ENCODE measurements around the gene RCOR3.
"Not testable (repeated sequence)": the region's sequence is repeated elsewhere in the genome, so short reads cannot be mapped to it uniquely, and the experiment has no call there.

Gene RCOR3

DNA sequence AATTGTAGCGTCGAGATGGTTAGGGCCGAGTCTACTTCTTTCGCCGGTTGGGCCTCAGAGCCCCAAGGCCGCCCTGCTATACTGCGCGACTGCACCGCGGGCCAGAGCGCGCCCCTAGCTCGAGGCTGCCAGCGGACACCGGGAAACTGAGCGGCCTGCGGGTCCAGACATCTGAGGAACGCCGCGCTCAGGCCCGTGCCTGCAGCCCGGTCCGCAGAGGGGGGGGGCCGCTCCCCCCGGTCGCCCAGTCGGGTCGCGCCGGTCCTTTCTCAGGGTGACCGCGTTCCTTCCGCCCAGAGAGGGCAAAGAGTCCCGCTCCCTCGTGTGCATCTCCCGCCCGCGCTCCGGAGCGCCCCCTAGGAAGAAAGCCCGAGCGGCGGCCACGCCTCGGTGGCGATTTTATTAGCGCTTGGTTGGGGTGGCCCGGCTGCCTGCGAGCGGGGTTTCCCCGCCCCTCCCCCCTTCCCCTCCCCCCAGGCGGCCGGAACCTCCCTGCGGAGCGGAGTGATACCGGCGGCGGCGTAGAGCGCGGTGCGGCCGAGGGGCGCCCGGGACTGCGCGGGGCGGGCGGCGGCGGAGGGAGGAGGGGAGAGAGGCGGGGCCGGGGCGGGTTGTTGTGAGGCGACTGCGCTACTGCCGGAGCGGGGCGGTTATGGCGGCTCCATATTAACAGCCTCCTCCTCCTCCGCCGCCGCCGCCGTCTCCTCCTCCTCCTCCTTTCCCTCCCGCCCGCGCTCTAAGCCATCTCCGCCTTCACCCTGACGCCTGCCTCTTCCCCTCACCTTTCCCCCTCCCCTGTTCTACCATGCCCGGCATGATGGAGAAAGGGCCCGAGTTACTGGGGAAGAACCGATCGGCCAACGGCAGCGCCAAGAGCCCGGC is at the start of gene RCOR3:
TSS of gene RCOR3 (plus strand) at position 611 of the 882 bp plus-strand sequence. CDS start at position 806, 195 bp downstream.
- H3K4me3 ChIP-seq (ENCODE audit: control insufficient read depth, low read depth, low read length) = peak within 1 kb of the TSS; percentile 68
- DNase-seq (ENCODE audit: low read depth) = peak; percentile 68
- TF ChIP-seq, protein P1, sequence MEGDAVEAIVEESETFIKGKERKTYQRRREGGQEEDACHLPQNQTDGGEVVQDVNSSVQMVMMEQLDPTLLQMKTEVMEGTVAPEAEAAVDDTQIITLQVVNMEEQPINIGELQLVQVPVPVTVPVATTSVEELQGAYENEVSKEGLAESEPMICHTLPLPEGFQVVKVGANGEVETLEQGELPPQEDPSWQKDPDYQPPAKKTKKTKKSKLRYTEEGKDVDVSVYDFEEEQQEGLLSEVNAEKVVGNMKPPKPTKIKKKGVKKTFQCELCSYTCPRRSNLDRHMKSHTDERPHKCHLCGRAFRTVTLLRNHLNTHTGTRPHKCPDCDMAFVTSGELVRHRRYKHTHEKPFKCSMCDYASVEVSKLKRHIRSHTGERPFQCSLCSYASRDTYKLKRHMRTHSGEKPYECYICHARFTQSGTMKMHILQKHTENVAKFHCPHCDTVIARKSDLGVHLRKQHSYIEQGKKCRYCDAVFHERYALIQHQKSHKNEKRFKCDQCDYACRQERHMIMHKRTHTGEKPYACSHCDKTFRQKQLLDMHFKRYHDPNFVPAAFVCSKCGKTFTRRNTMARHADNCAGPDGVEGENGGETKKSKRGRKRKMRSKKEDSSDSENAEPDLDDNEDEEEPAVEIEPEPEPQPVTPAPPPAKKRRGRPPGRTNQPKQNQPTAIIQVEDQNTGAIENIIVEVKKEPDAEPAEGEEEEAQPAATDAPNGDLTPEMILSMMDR (IDR thresholded peaks at IDR 0.05; ENCODE audit: control insufficient read depth, insufficient read depth, low read depth, low read length, missing control alignments) = peak; percentile 54

DNA sequence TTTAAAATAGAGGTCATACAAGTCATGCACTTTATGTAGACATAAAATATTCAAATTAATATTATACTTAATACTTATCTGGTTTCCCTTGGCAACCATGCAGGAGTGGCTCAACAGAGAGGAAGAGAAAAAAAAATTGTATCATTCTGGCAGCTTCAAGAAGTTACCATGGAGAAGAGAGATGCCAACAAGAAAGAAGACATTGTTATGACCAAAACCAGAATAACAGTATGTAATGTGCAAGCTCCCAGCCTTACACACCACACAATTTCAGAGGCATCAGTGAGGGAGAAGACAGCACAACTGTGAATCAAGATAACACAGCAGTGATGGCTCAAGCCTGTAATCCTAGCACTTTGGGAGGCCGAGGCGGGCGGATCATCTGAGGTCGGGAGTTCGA is 49.1 kb upstream of the RCOR3 start:
- no peak overlapping the region for H3K4me3 ChIP-seq (ENCODE audit: control insufficient read depth, low read depth, low read length)
- TF ChIP-seq, protein P1 (IDR thresholded peaks at IDR 0.05; ENCODE audit: control insufficient read depth, insufficient read depth, low read depth, low read length, missing control alignments) = no peak
- DNase-seq (ENCODE audit: low read depth) = no peak

DNA sequence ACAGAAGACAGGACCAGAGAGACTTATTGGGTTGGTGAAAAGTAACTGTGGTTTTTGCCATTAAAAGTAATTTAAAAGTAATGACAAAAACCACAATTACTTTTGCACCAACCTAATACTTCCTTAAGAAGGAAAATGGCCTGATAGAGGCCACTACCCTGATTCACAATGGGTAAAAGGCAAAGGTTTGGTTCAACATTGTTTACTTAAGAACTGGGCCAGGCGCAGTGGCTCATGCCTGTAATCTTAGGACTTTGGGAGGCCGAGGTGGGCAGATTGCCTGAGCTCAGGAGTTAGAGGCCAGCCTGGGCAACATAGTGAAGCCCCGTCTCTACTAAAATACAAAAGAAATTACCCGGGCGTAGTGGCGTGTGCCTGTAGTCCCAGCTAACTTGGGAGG is 48.2 kb upstream of the RCOR3 start:
- DNase-seq (ENCODE audit: low read depth) = no peak
- TF ChIP-seq, protein P1 (IDR thresholded peaks at IDR 0.05; ENCODE audit: control insufficient read depth, insufficient read depth, low read depth, low read length, missing control alignments) = no peak
- H3K4me3 ChIP-seq (ENCODE audit: control insufficient read depth, low read depth, low read length) = no peak overlapping the region

DNA sequence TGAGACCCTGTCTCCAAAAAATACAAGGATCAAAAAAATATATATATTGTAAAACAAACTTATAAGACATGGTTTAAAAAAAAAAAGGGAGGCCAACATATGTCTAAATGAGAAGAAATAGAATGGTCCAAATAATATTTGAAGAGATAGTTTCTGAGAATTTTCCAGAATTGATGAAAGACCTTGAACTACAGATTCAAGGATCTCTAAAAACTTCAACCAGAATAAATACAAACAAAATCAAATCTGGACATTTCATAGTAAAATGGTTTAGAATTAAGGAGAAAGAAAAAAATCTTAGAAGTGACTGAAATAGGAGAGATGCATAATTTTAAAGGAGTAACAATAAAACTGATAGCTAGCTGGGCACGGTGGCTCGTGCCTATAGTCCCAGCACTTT is 45.5 kb upstream of the RCOR3 start:
- TF ChIP-seq, protein P1 (IDR thresholded peaks at IDR 0.05; ENCODE audit: control insufficient read depth, insufficient read depth, low read depth, low read length, missing control alignments) = no peak
- DNase-seq (ENCODE audit: low read depth) = no peak
- H3K4me3 ChIP-seq (ENCODE audit: control insufficient read depth, low read depth, low read length) = no peak overlapping the region

DNA sequence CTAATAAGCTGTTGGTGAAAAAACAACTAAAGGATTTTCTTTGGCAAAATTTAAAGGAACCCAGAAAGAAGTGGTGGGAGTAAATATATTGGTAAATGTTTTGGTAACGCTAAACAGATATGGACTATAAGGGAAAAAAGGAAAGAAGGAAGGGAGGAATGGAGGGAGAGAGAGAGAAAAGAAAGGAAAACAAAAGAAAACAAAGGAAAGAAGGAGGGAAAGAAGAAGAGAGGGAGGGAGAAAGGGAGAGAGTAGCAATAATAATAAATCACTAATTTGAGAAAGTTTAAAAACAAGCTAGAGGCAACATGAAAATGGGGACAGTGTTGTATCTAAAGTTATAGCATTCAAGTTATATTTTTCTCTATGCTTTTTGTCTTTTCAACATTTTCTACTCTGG is 43.6 kb upstream of the RCOR3 start:
- TF ChIP-seq, protein P1 (IDR thresholded peaks at IDR 0.05; ENCODE audit: control insufficient read depth, insufficient read depth, low read depth, low read length, missing control alignments) = no peak

DNA sequence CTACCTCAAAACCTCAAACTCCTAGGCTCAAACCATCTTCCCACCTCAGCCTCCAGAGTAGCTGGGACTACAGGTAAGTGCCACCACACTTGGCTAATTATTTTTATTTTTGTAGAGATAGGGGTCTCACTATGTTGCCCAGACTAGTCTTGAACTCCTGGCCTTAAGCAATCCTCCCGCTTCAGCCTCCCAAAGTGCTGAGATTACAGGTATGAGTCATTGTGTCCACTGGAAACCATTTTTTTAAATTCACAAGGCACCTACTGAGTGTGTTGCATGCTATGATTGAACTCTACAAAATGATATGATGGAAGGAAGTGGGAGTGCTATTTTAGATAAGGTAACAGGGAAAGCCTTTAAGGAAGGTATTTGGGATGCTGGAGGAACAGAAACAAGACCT is 41.8 kb upstream of the RCOR3 start:
- no peak overlapping the region for H3K4me3 ChIP-seq (ENCODE audit: control insufficient read depth, low read depth, low read length)
- TF ChIP-seq, protein P1 (IDR thresholded peaks at IDR 0.05; ENCODE audit: control insufficient read depth, insufficient read depth, low read depth, low read length, missing control alignments) = no peak
- no peak for DNase-seq (ENCODE audit: low read depth)

More for the DNA sequence above, 43.6 kb upstream of the RCOR3 start:
- no peak for DNase-seq (ENCODE audit: low read depth)
- H3K4me3 ChIP-seq (ENCODE audit: control insufficient read depth, low read depth, low read length) = no peak overlapping the region

DNA sequence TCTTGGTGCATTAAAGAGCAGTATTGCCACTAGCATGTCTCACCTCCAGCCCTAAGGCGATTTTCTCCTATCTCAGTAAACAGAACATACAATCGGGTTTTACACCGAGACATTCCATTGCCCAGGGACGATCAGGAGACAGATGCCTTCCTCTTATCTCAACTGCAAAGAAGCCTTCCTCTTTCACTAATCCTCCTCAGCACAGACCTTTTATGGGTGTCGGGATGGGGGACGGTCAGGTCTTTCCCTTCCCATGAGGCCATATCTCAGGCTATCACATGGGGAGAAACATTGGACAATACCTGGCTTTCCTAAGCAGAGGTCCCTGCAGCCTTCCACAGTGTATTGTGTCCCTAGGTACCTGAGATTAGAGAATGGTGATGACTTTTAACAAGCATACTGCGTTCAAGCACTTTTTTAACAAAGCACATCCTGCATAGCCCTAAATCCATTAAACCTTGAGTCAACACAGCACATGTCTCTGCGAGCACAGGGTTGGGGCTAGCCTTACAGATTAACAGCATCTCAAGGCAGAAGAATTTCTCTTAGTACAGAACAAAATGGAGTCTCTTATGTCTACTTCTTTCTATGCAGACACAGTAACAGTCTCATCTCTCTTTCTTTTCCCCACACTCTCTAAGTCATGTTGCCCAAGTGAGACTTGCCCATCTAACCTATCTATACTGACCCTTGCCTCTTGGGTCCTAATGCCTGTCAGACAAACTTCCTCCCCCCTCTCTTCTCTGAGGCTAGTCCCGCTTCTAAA is 36.5 kb upstream of the RCOR3 start:
- DNase-seq (ENCODE audit: low read depth); H3K4me3 ChIP-seq (ENCODE audit: control insufficient read depth, low read depth, low read length): not testable (repeated sequence)

DNA sequence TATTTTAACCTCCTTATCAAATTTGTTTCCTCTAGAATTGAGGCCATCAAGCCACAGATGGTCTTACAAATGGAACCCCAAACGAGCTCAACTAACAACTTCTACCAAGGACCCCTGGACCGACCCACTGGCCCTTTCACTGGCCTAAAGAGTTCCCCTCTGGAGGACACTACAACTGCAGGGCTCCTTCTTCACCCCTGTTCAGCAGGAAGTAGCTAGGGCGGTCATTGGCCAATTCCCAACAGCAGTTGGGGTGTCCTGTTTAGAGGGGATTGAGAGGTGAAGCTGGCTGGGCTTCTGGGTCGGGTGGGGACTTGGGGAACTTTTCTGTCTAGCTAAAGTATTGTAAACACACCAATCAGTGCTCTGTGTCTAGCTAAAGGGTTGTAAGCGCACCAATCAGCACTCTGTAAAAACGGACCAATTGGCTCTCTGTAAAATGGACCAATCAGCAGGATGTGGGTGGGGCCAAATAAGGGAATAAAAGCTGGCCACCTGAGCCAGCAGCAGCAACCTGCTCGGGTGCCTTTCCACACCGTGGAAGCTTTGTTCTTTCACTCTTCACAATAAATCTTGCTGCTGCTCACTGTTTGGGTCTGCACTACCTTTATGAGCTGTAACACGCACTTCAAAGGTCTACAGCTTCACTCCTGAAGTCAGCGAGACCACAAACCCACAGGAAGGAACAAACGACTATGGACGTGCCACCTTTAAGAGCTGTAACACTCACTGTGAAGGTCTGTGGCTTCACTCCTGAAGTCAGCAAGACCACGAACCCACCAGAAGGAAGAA is 30.4 kb upstream of the RCOR3 start:
- not testable (repeated sequence) for DNase-seq (ENCODE audit: low read depth); H3K4me3 ChIP-seq (ENCODE audit: control insufficient read depth, low read depth, low read length)

Data from AG09309 (cell line).